ENCODE measurements around the gene IFFO2.
"Not testable (repeated sequence)": the region's sequence is repeated elsewhere in the genome, so short reads cannot be mapped to it uniquely, and the experiment has no call there.

The IFFO2 gene

GRCh38 chr1:18871401-18872070 is 84.9 kb downstream of the IFFO2 start:
- no peak for DNase-seq

- no peak for DNase-seq
These were observed 85.5 kb downstream of the IFFO2 start for GRCh38 chr1:18870957-18871356.

- DNase-seq = not testable (repeated sequence)
These were observed 85.9 kb downstream of the IFFO2 start for GRCh38 chr1:18870595-18870865.

- no peak for DNase-seq
These were observed 86.5 kb downstream of the IFFO2 start for GRCh38 chr1:18869847-18870594.

- no peak for DNase-seq
These were observed 87.6 kb downstream of the IFFO2 start for GRCh38 chr1:18868801-18869424.

- no peak for DNase-seq
These were observed 88.1 kb downstream of the IFFO2 start for GRCh38 chr1:18868354-18868753.

- DNase-seq = no peak
These were observed 89.6 kb downstream of the IFFO2 start for GRCh38 chr1:18866846-18867245.

- DNase-seq = no peak
These were observed 90.2 kb downstream of the IFFO2 start for GRCh38 chr1:18866314-18866713.

GRCh38 chr1:18865176-18865575 is 91.3 kb downstream of the IFFO2 start:
- no peak for DNase-seq

GRCh38 chr1:18861590-18861989 is 94.9 kb downstream of the IFFO2 start:
- no peak for DNase-seq

GRCh38 chr1:18861082-18861481 is 95.4 kb downstream of the IFFO2 start:
- DNase-seq = no peak

- no peak for DNase-seq
These were observed 96.9 kb downstream of the IFFO2 start, which contains the start of gene TAS1R2 for GRCh38 chr1:18859560-18859959. TAS1R2 (minus strand) TSS chr1:18859660; CDS start chr1:18859660, 0 bp downstream.

GRCh38 chr1:18858070-18858688 is 98.3 kb downstream of the IFFO2 start:
- no peak for DNase-seq

- no peak for DNase-seq
These were observed 100.0 kb downstream of the IFFO2 start for GRCh38 chr1:18856435-18856834.

- DNase-seq = no peak
These were observed 100.9 kb downstream of the IFFO2 start for GRCh38 chr1:18855573-18855972.

- no peak for DNase-seq
These were observed 102.0 kb downstream of the IFFO2 start for GRCh38 chr1:18854331-18855025.
